Heart left ventricle (tissue), 16 donors: ENCODE measurements around the gene SLCO3A1. TPM values are rescaled to one million over a fixed set of nuclear protein-coding genes. Genes with fewer than 3 reads are reported as not detected.

Source experiments
- ATAC-seq, 4 donors: fragments of 200-7000 bp; cut with Tn5 transposase; one replicate each; pipeline ENCODE4 v1.9.1; 2020 to 2022; ENCODE audit warnings: moderate library complexity in 4 of 4, mild to moderate bottlenecking in 3 of 4, moderate number of reproducible peaks in 1 of 4
- DNase-seq, 5 donors: peaks; one replicate each; pipeline ENCODE4 v3.0.0-alpha.2; 2020
- H3K27ac ChIP-seq, 12 donors: fragments of 200-600 bp; sonication (generic) in 4 of 12; one replicate each; pipeline versions ENCODE4 v1.5.0 to v1.8.0; 2016 to 2022; ENCODE audit warnings: mild to moderate bottlenecking in 2 of 12
- H3K27me3 ChIP-seq, 9 donors: fragments of 200-600 bp; sonication (generic) in 2 of 9; one replicate each; pipeline versions ENCODE4 v1.5.1 to v1.8.0; 2016 to 2022; ENCODE audit warnings: mild to moderate bottlenecking in 3 of 9
- H3K36me3 ChIP-seq, 9 donors: fragments of 200-600 bp; sonication (generic) in 2 of 9; one replicate each; pipeline versions ENCODE4 v1.5.0 to v1.8.0; 2018 to 2022; ENCODE audit warnings: mild to moderate bottlenecking in 2 of 9
- H3K4me1 ChIP-seq, 12 donors: fragments of 200-600 bp; sonication (generic) in 4 of 12; one replicate each; pipeline versions ENCODE4 v1.5.0 to v1.8.0; 2016 to 2022; ENCODE audit warnings: mild to moderate bottlenecking in 3 of 12
- H3K4me3 ChIP-seq, 12 donors: fragments of 200-600 bp; sonication (generic) in 4 of 12; one replicate each; pipeline versions ENCODE4 v1.5.0 to v1.8.0; 2017 to 2022; ENCODE audit warnings: mild to moderate bottlenecking in 9 of 12, moderate library complexity in 4 of 12
- H3K9me3 ChIP-seq, 12 donors: fragments of 200-600 bp; sonication (generic) in 4 of 12; one replicate each; pipeline versions ENCODE4 v1.5.0 to v1.8.0; 2016 to 2022; ENCODE audit warnings: mild to moderate bottlenecking in 1 of 12
- POLR2A ChIP-seq, 2 donors: fragments of 450-650 bp; IDR thresholded peaks; one replicate each; pipeline ENCODE4 v1.6.1; 2017; ENCODE audit warnings: antibody characterized with exemption in 2 of 2, mild to moderate bottlenecking in 2 of 2, moderate library complexity in 2 of 2
- WGBS, 4 donors: extraction: QIAGEN DNeasy Blood & Tissue Kit in 2 of 4; methylation state at CpG; one replicate each; pipeline versions ENCODE4 v1.1.5 to v1.1.7; 2013 to 2018; 5-methylcytosine and 5-hydroxymethylcytosine counted together
- intact Hi-C, 10 donors: fragments of 100-400 bp; cut with DNase I; formaldehyde crosslinking; loops; one replicate each; pipeline versions ENCODE4 v1.11.1 to v1.14.2; 2022
- polyA plus RNA-seq, 2 donors: library from polyadenylated mRNA; stranded (reverse); fragments of 200-250 nt; gene quantifications; one replicate each; pipeline ENCODE4 v1.2.3, GENCODE V29; 2013
- total RNA-seq, 9 donors: library from RNA; depleted of rRNA in 2 of 9; stranded (reverse); fragments of >200 nt in 2 of 9; fragmentation: NEBNext Ultra II Directional in 3 of 9; extraction: Animal tissue kit (Norgen Biotek cat#: 25700) in 3 of 9; gene quantifications; one replicate each; pipeline versions ENCODE4 v1.1.0 to v1.2.4, GENCODE V29; 2016 to 2023
- TF ChIP-seq, protein P1 (sequence below), 12 donors: fragments of 200-600 bp; sonication (generic) in 4 of 12; IDR thresholded peaks; one replicate each; pipeline versions ENCODE4 v1.5.0 to v1.8.0; 2018 to 2022; ENCODE audit warnings: antibody characterized with exemption in 12 of 12, mild to moderate bottlenecking in 5 of 12
- donor health status: ischemic (EF 13 %, LVEDD 7.1; RV severe dilation, severe dysfunction).
- donor health status: healthy with polysubstance abuse.
- donor health status: DM: no; HTN: yes; CAD: no.
- donor health status: DM: no; HTN: no; CAD: no.
- donor health status: ischemic (EF 25% LVEDD 6.9; RV normal size, moderate dysfunction).
- donor health status: ischemic (EF 25% LVEDD 5.7; RV mildly dilated, moderate dysfunction).
- donor health status: healthy.
- donor health status: DM: yes; HTN: yes; CAD: no.
- donor health status: ischemic (EF 35%, LVEDD 5.7; RV mildly dilated, moderate dysfunction).
- donor health status: nonischemic (EF 11% LVEDD 7.7; RV severe dilation, severe dysfunction).
- donor health status: DM: yes; HTN: yes; CAD: no.
- donor health status: PGD.
- donor health status: ischemic (EF 29% LVEDD 5.4; RV normal size, mild dysfunction).
- donor health status: nonischemic (EF 23%, LVEDD 6.1; RV moderate dilation, normal function).

Gene SLCO3A1
- total and polyA plus RNA-seq, 11 donors: 26.3 to 64.2 (median 50.2) TPM

DNA sequence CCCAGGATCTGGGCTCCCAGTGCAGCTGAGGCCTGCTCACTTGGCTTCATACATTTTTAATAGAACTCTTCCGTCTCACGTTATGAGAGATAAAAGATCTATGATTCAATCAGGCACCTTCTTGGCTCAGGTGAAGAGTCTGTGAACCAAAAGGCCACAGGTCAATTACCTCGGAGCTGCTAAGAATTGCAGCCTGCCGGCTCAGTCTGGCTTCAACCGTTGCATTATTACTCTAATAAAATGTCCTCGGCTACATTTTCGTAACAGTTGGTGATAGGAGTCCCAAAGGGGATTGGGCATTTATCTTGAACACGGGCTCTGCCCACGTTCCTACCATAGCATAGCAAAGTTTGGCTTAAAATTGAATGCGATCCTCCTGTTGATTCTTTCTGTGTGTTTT lies 176.3 kb downstream of the SLCO3A1 start:
- Histone ChIP-seq H3K27me3 (no peaks in the 10 kb centered on the region), H3K36me3 (no peaks in the 10 kb centered on the region), H3K4me1 (peaks cover 4 to 88% (median 65%) of the 10 kb centered on the region in 12 donors), H3K9me3 (no peaks in the 10 kb centered on the region), H3K27ac (peak overlapping the region; percentile 45 to 81 (median 69)), H3K4me3 (no peak overlapping the region)
- peak in 2 of 4 donors; percentile 15 to 29 for ATAC-seq
- no peak for DNase-seq
- no peak for TF ChIP-seq POLR2A (IDR thresholded peaks at IDR 0.05)
- TF ChIP-seq, protein P1, sequence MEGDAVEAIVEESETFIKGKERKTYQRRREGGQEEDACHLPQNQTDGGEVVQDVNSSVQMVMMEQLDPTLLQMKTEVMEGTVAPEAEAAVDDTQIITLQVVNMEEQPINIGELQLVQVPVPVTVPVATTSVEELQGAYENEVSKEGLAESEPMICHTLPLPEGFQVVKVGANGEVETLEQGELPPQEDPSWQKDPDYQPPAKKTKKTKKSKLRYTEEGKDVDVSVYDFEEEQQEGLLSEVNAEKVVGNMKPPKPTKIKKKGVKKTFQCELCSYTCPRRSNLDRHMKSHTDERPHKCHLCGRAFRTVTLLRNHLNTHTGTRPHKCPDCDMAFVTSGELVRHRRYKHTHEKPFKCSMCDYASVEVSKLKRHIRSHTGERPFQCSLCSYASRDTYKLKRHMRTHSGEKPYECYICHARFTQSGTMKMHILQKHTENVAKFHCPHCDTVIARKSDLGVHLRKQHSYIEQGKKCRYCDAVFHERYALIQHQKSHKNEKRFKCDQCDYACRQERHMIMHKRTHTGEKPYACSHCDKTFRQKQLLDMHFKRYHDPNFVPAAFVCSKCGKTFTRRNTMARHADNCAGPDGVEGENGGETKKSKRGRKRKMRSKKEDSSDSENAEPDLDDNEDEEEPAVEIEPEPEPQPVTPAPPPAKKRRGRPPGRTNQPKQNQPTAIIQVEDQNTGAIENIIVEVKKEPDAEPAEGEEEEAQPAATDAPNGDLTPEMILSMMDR (IDR thresholded peaks at IDR 0.05): no peak
- 52 to 78% (median 61%) methylated on average over 10 of the region's 10 CpGs for whole genome bisulfite sequencing, 4 donors
- intact Hi-C loops: loop anchor here in 2 of 10 donors (1.0 to 10.0 kb wide), 2 partner anchors 45 to 176 kb away; partner anchors contain the start of gene SLCO3A1 (in 1 of the 2)

DNA sequence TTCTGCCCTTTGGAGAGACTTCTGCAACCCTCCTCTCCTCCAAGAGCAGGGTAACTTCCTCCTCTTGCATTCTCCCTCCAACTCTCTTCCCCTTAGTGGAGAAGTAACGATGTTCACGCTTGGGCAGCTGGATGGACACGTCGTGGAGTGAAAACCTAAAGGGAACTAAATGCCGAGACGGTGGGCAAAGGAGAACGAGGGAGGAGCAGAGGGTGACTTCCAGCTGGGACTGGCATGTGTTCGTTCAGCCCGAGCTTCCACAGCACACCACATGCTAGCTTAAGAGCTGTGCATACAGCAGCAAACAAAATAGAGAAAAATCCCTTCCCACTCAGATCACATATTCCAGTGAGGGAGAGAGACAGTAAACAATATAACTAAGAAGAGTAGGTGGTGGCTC lies 179.8 kb downstream of the SLCO3A1 start:
- peak in 3 of 4 donors; percentile 3 to 11 (median 5) for ATAC-seq
- Histone ChIP-seq H3K36me3 (no peaks in the 10 kb centered on the region), H3K27ac (peak overlapping the region in 7 of 12 donors; percentile 2 to 43 (median 29)), H3K9me3 (no peaks in the 10 kb centered on the region), H3K4me3 (no peak overlapping the region), H3K4me1 (peaks cover 4 to 74% (median 49%) of the 10 kb centered on the region in 12 donors), H3K27me3 (no peaks in the 10 kb centered on the region)
- TF ChIP-seq, protein P1 (IDR thresholded peaks at IDR 0.05): no peak
- TF ChIP-seq POLR2A (IDR thresholded peaks at IDR 0.05): no peak
- DNase-seq: no peak
- intact Hi-C loops: no loop called here
- 40 to 58% (median 49%) methylated on average over 9 of the region's 9 CpGs for WGBS, 4 donors

DNA sequence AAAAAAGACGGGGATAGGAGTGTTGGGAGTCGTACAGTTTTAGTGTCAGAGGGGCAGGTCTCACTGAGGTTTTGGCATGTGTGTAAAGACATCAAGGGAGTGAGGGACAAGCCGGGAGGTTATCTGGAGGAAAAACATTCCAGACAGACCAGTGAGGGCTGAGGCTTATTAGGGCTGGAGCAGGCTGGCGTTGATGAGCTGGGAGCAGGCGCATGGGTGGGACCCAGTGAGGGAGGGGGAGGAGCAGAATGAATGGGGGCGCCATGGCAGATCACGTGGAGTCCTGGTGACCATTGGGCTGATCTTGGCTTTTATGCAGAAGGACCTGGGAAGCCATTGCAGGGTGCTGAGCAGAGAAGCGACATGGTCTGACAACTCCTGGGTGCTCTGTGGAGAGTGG lies 180.2 kb downstream of the SLCO3A1 start:
- peaks cover 0 to 2% (median 0%) of the 10 kb centered on the region in 12 donors for H3K9me3 ChIP-seq
- DNase-seq (peak in 1 of 5 donors; percentile 32), ATAC-seq (peak in 3 of 4 donors; percentile 37 to 58 (median 43))
- peak overlapping the region in 7 of 12 donors; percentile 2 to 43 (median 29) for H3K27ac ChIP-seq
- no peaks in the 10 kb centered on the region for H3K27me3 ChIP-seq
- TF ChIP-seq, protein P1 (IDR thresholded peaks at IDR 0.05): no peak
- no peak for TF ChIP-seq POLR2A (IDR thresholded peaks at IDR 0.05)
- no peak overlapping the region for H3K4me3 ChIP-seq
- intact Hi-C loops: no loop called here
- H3K36me3 ChIP-seq: no peaks in the 10 kb centered on the region
- H3K4me1 ChIP-seq: peaks cover 4 to 71% (median 46%) of the 10 kb centered on the region in 12 donors
- WGBS, 4 donors: 45 to 58% (median 50%) methylated on average over 8 of the region's 8 CpGs

DNA sequence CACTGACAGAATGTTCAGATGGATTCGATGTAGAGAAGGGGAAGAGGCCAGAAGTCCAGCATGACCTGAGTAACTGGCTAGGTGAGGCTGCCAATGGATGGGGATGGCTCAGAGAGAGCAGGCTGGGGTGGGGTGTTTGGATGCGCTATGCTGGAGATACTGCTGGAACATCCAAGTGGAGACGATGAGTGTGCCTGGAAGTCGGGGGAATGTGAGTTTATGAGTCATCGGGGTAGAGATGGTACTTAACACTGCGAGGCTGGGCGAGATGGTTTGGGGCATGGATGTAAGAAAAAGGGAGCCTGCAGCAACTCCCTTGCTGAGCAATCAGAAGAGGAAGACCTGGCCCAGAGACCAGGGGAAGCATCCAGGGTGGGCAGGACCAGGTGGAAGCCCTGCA lies 180.7 kb downstream of the SLCO3A1 start:
- Histone ChIP-seq H3K4me3 (no peak overlapping the region), H3K36me3 (no peaks in the 10 kb centered on the region), H3K27ac (peak overlapping the region in 3 of 12 donors; percentile 2 to 43 (median 20)), H3K9me3 (peaks cover 0 to 6% (median 0%) of the 10 kb centered on the region in 12 donors), H3K4me1 (peaks cover 4 to 67% (median 42%) of the 10 kb centered on the region in 12 donors), H3K27me3 (no peaks in the 10 kb centered on the region)
- intact Hi-C loops: no loop called here
- TF ChIP-seq, protein P1 (IDR thresholded peaks at IDR 0.05): no peak
- TF ChIP-seq POLR2A (IDR thresholded peaks at IDR 0.05): no peak
- 82 to 90% (median 88%) methylated on average over 7 of the region's 7 CpGs for WGBS, 4 donors
- DNase-seq (no peak), ATAC-seq (no peak)
